Loucy (cell line): ENCODE results near the gene KLHL40.

Experiments used
- H2AFZ ChIP-seq: fragments of 200-600 bp; sonication (generic); 2 replicates; pipeline ENCODE4 v1.6.0; 2016; ENCODE audit warnings: antibody characterized with exemption, mild to moderate bottlenecking, low read length, moderate library complexity
- H3F3A ChIP-seq: fragments of 200-600 bp; 2 replicates; pipeline ENCODE4 v1.6.0; 2016; ENCODE audit warnings: antibody characterized with exemption, low read depth, mild to moderate bottlenecking
- H3K27me3 ChIP-seq: fragments of 200-600 bp; sonication (generic); 2 replicates; pipeline ENCODE4 v1.6.1; 2014; ENCODE audit warnings: low read length, mild to moderate bottlenecking; ENCODE audit not compliant: insufficient read depth, poor library complexity, severe bottlenecking
- H3K36me3 ChIP-seq: fragments of 200-600 bp; sonication (generic); 2 replicates; pipeline ENCODE4 v1.6.1; 2016; ENCODE audit warnings: low read length; ENCODE audit not compliant: insufficient read depth
- H3K4me1 ChIP-seq: fragments of 200-600 bp; sonication (generic); 2 replicates; pipeline ENCODE4 v1.5.1; 2014; ENCODE audit warnings: low read length, mild to moderate bottlenecking; ENCODE audit not compliant: insufficient read depth, poor library complexity, severe bottlenecking
- H3K4me2 ChIP-seq: fragments of 200-600 bp; sonication (generic); 2 replicates; pipeline ENCODE4 v1.6.0; 2014; ENCODE audit warnings: antibody characterized with exemption, low read length, low read depth, mild to moderate bottlenecking; ENCODE audit not compliant: poor library complexity, severe bottlenecking
- H3K4me3 ChIP-seq: fragments of 200-600 bp; sonication (generic); 2 replicates; pipeline ENCODE4 v1.5.1; 2014; ENCODE audit warnings: low read length, mild to moderate bottlenecking, mixed read lengths; ENCODE audit not compliant: poor library complexity, severe bottlenecking
- H3K79me2 ChIP-seq: fragments of 200-600 bp; sonication (generic); 2 replicates; pipeline ENCODE4 v1.6.1; 2014; ENCODE audit warnings: low read length; ENCODE audit not compliant: insufficient read depth
- H3K9ac ChIP-seq: fragments of 200-600 bp; sonication (generic); 2 replicates; pipeline ENCODE4 v1.6.0; 2014; ENCODE audit warnings: mild to moderate bottlenecking, low read depth, low read length, moderate library complexity; ENCODE audit not compliant: poor library complexity, severe bottlenecking
- H3K9me2 ChIP-seq: fragments of 200-600 bp; sonication (generic); replicated peaks from 2 replicates; pipeline ENCODE4 v1.6.1; 2016; ENCODE audit warnings: low read depth, low read length, mixed read lengths
- H3K9me3 ChIP-seq: fragments of 200-600 bp; sonication (generic); 2 replicates; pipeline ENCODE4 v1.6.1; 2014; ENCODE audit warnings: mild to moderate bottlenecking, antibody characterized with exemption, low read length, low read depth; ENCODE audit not compliant: insufficient read depth
- H4K20me1 ChIP-seq: fragments of 200-600 bp; sonication (generic); 2 replicates; pipeline ENCODE4 v1.6.0; 2014; ENCODE audit warnings: antibody characterized with exemption, low read length, mild to moderate bottlenecking; ENCODE audit not compliant: insufficient read depth, poor library complexity, severe bottlenecking
- CTCF ChIP-seq: fragments of 200-600 bp; sonication (generic); conservative IDR thresholded peaks from 2 replicates; pipeline ENCODE4 v1.5.1; 2014; ENCODE audit warnings: mild to moderate bottlenecking, antibody characterized with exemption, low read length
- EZH2phosphoT487 ChIP-seq: fragments of 200-600 bp; IDR thresholded peaks from 2 replicates; pipeline ENCODE4 v1.6.1; 2018; ENCODE audit warnings: antibody characterized with exemption, mild to moderate bottlenecking, moderate library complexity, borderline replicate concordance

The KLHL40 gene

GRCh38 chr3:42709621-42710020 is 24.3 kb downstream of the KLHL40 start:
- Histone ChIP-seq H4K20me1 (no peaks in the 10 kb centered on the region), H3K4me2 (no peak overlapping the region), H3K79me2 (no peaks in the 10 kb centered on the region), H3F3A (no peaks in the 10 kb centered on the region), H3K9ac (no peak overlapping the region), H3K36me3 (no peaks in the 10 kb centered on the region), H3K9me2 (no peaks in the 10 kb centered on the region), H3K27me3 (no peaks in the 10 kb centered on the region), H3K9me3 (no peaks in the 10 kb centered on the region), H3K4me3 (no peak overlapping the region), H2AFZ (no peak overlapping the region), H3K4me1 (no peaks in the 10 kb centered on the region)
- TF ChIP-seq EZH2phosphoT487: no peak
- no peak for TF ChIP-seq CTCF

GRCh38 chr3:42710323-42711021 is 25.1 kb downstream of the KLHL40 start:
- Histone ChIP-seq H3K4me3 (no peak overlapping the region), H3K9me2 (no peaks in the 10 kb centered on the region), H2AFZ (no peak overlapping the region), H3K4me1 (no peaks in the 10 kb centered on the region), H3K4me2 (no peak overlapping the region), H3K9ac (no peak overlapping the region), H3F3A (no peaks in the 10 kb centered on the region), H3K79me2 (no peaks in the 10 kb centered on the region), H3K9me3 (no peaks in the 10 kb centered on the region), H3K27me3 (no peaks in the 10 kb centered on the region), H3K36me3 (no peaks in the 10 kb centered on the region), H4K20me1 (no peaks in the 10 kb centered on the region)
- TF ChIP-seq CTCF (no peak), EZH2phosphoT487 (no peak)

- Histone ChIP-seq H3K9ac (no peak overlapping the region), H3K4me2 (no peak overlapping the region), H3K9me2 (no peaks in the 10 kb centered on the region), H3K79me2 (no peaks in the 10 kb centered on the region), H4K20me1 (no peaks in the 10 kb centered on the region), H3F3A (no peaks in the 10 kb centered on the region), H2AFZ (no peak overlapping the region), H3K36me3 (no peaks in the 10 kb centered on the region), H3K4me1 (no peaks in the 10 kb centered on the region), H3K27me3 (no peaks in the 10 kb centered on the region), H3K4me3 (no peak overlapping the region), H3K9me3 (no peaks in the 10 kb centered on the region)
- no peak for TF ChIP-seq EZH2phosphoT487
- TF ChIP-seq CTCF: no peak
Observed at GRCh38 chr3:42711491-42712343, 26.4 kb downstream of the KLHL40 start.
